HFF-Myc (cell line): ENCODE measurements around the gene TNFRSF12A.

ENCODE experiments used
- DNase-seq: peaks from one replicate; pipeline ENCODE4 v3.0.0-alpha.2; 2011; ENCODE audit warnings: low read depth; ENCODE audit errors: extremely low read depth
- H3K4me3 ChIP-seq: replicated peaks from 2 replicates; pipeline ENCODE4 v1.5.1; 2011; ENCODE audit warnings: low read depth, mild to moderate bottlenecking, control low read depth, low read length
- TF ChIP-seq, protein P1 (sequence below): IDR thresholded peaks from 2 replicates; pipeline ENCODE4 v1.5.1; 2012; ENCODE audit warnings: mild to moderate bottlenecking, low read depth, low read length, control low read depth; ENCODE audit errors: missing control alignments

The TNFRSF12A gene, protein sequence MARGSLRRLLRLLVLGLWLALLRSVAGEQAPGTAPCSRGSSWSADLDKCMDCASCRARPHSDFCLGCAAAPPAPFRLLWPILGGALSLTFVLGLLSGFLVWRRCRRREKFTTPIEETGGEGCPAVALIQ

DNA sequence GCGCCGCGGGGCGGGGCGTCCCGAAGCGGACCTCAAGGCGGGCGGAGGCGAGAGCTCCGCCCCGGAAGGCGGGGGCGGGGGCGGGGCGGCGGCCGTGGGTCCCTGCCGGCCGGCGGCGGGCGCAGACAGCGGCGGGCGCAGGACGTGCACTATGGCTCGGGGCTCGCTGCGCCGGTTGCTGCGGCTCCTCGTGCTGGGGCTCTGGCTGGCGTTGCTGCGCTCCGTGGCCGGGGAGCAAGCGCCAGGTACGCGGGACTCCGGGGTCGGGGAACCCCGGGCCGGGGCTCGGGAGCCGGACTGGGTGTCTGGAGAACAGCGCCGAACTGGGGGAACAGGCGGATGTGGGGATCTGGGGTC, at the start of gene TNFRSF12A:
Gene TNFRSF12A (plus strand): TSS at position 122 of the 357 bp plus-strand sequence. CDS start 30 bp downstream, at position 152.
- H3K4me3 ChIP-seq = peak within 1 kb of the TSS; percentile 96
- TF ChIP-seq, protein P1, sequence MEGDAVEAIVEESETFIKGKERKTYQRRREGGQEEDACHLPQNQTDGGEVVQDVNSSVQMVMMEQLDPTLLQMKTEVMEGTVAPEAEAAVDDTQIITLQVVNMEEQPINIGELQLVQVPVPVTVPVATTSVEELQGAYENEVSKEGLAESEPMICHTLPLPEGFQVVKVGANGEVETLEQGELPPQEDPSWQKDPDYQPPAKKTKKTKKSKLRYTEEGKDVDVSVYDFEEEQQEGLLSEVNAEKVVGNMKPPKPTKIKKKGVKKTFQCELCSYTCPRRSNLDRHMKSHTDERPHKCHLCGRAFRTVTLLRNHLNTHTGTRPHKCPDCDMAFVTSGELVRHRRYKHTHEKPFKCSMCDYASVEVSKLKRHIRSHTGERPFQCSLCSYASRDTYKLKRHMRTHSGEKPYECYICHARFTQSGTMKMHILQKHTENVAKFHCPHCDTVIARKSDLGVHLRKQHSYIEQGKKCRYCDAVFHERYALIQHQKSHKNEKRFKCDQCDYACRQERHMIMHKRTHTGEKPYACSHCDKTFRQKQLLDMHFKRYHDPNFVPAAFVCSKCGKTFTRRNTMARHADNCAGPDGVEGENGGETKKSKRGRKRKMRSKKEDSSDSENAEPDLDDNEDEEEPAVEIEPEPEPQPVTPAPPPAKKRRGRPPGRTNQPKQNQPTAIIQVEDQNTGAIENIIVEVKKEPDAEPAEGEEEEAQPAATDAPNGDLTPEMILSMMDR = no peak
- DNase-seq = peak; percentile 9

DNA sequence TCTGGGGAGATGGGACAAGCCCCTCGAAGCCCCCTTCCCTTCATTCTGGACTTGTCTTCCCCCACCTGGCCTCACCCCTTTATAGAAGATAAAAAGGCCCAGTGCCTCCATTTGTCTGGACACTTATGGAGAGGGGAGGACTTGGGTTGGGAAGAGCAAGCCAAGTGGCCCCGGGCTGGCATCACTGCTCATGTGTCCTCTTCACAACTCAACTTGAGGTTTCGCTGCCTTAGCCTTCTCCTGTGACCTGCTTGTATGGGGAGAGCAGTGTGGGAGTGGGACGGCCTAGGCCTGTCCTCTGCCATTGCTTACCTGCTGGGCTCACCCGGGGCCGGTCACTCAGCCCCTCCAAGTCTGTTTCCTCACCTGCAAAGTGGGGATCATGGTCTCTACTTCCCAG, 49.6 kb upstream of the TNFRSF12A start:
- TF ChIP-seq, protein P1 = no peak
- no peak for DNase-seq
- H3K4me3 ChIP-seq = peak overlapping the region; percentile 62

DNA sequence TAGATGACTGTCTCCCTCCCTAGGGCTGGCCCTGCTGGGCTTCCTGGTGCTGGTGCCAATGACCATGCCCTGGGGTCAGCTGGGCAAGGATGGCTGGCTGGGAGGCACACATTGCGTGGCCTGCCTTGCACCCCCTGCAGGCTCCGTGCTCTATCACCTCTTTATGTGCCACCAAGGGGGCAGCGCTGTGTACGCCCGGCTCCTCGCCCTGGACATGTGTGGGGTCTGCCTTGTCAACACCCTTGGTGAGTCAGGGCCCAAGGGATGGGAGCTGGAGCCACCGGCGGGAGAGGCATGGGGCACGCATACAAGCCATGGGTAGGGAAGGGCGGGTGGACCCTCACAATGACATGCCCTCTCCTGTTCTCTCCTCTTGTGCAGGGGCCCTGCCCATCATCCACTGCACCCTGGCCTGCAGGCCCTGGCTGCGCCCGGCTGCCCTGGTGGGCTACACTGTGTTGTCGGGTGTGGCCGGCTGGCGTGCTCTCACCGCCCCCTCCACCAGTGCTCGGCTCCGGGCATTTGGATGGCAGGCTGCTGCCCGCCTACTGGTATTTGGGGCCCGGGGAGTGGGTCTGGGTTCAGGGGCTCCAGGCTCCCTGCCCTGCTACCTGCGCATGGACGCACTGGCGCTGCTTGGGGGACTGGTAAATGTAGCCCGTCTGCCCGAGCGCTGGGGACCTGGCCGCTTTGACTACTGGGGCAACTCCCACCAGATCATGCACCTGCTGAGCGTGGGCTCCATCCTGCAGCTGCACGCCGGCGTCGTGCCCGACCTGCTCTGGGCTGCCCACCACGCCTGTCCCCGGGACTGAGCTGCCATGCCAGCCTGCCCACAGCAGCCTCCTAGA, 48.8 kb upstream of the TNFRSF12A start:
- no peak overlapping the region for H3K4me3 ChIP-seq
- TF ChIP-seq, protein P1 = no peak
- DNase-seq = no peak

DNA sequence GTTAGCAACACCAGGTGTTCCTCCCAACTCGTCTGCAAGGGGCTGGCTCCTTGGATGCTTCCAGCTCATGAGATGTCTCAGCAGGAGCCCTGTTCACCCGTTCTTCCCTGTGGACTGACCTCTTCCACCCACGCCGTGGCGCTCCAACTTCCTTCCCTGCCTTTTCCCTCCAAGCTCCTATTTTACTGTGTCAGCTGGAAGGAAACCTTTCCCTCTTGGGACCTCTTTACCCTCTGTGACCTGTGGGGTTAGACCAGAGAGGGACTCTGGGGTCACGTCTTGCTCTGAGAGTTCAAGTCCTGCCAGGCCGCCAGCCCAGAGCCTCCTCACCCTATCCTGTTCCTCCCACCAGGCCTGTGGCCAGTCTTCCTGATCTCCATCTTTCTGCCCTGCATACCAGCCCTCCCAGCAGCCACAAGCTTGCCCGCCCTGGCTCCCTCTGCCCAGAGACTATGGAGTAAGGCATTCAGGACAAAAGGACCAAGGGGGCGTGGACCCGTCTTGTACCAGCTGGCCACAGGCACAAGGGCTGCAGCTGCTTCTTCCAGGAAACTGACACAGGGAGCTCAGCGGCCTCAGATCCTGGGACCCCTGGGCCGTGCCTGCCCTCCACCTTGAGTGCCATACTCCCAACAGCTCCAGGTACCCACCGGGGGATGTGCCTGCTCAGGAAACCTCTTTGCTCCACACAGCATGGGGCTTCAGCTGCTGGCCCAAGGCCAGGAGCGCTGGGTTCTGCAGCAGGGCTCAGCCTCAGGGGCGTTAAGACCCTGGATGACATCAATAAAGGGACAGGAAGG, 48.0 kb upstream of the TNFRSF12A start:
- TF ChIP-seq, protein P1 = no peak
- no peak for DNase-seq
- no peak overlapping the region for H3K4me3 ChIP-seq

DNA sequence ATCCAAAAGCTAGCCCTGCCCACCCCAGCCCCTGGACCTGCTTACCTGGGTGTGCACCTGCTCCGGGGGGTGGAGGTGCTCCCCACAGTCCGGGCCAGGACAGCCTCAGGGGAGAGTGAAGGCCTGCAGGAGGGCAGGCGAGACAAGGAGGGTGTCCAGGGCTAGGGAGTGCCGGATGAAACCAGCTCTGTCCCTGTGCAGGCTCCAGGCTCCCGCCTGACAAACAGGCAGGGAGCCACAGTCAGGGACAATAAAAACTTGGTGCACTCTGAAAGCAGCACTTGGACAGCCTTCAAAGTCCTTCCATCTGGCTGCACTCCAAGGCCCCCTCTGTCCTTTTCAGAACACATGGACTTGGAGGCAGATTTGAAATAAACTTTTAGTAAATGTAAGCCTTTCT, 47.1 kb upstream of the TNFRSF12A start:
- no peak overlapping the region for H3K4me3 ChIP-seq
- TF ChIP-seq, protein P1 = no peak
- DNase-seq = no peak

DNA sequence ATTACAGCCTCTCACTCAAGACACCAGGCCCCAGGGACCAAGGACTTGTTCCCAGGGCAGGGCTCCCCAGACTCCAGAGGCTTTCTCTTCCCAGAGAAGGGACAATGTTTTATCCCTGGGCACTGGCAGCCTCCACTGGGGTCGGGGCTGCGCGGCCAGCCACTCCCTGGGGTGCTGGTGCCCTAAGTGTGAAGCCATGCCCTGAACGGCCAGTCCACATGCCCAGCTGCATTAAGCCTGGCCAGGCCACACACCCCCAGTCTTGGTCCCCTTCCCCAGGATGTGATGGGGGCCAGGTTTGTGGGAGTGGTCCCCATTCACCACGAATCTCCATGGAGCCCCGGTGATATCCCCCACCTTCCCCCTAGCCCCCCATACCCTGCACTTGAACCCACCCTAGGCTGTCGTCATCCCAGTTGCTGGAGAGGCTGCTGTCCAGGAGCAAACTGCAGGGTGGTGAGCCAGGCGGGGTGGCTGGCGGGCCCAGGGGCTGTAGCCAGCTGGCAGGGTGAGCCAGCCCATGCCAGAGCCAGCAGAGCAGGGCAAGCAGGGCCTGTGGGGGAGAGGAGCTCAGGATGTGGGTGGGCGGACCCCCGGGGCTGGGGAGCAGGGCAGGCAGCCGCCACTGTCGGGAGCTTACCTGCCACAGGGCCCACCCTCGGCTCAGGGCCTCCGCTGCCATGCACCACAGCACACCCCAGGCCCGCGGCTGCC, 46.4 kb upstream of the TNFRSF12A start:
- TF ChIP-seq, protein P1 = no peak
- DNase-seq = no peak
- no peak overlapping the region for H3K4me3 ChIP-seq
